BLaER1 treated with 17β-estradiol and CSF1 and Interleukin-3, amounts not matched to agents 10 nM and 100 nM (cell line): Measurements from ENCODE around the gene STOML1.

Source experiments
- H3K27ac ChIP-seq, 11 experiments: shearing (Covaris generic); formaldehyde crosslinking; 2 replicates each; pipeline ENCODE4 v1.8.1; 2022
- H3K27me3 ChIP-seq, 11 experiments: shearing (Covaris generic); formaldehyde crosslinking; 2 replicates each; pipeline ENCODE4 v1.8.1; 2022
- H3K36me3 ChIP-seq, 11 experiments: shearing (Covaris generic); formaldehyde crosslinking; 2 replicates each; pipeline ENCODE4 v1.8.1; 2022
- H3K4me1 ChIP-seq, 10 experiments: shearing (Covaris generic); formaldehyde crosslinking; 2 replicates each; pipeline ENCODE4 v1.8.1; 2022
- H3K4me2 ChIP-seq, 11 experiments: shearing (Covaris generic); formaldehyde crosslinking; 2 replicates each; pipeline ENCODE4 v1.8.1; 2022
- H3K4me3 ChIP-seq, 10 experiments: shearing (Covaris generic); formaldehyde crosslinking; 2 replicates each; pipeline ENCODE4 v1.8.1; 2022
- H3K9ac ChIP-seq, 11 experiments: shearing (Covaris generic); formaldehyde crosslinking; 2 replicates each; pipeline ENCODE4 v1.8.1; 2022
- H3K9me3 ChIP-seq, 11 experiments: shearing (Covaris generic); formaldehyde crosslinking; replicated peaks in 1 of 11; 2 replicates each; pipeline ENCODE4 v1.8.1; 2022
- H4K20me1 ChIP-seq, 11 experiments: shearing (Covaris generic); formaldehyde crosslinking; 2 replicates each; pipeline ENCODE4 v1.8.1; 2022
- Cebpa-rat ChIP-seq, 11 experiments: shearing (Covaris generic); IDR thresholded peaks; 2 replicates each; pipeline ENCODE4 v1.8.1; 2022

STOML1 gene

GRCh38 chr15:73952913-73953750 lies 39.0 kb downstream of the STOML1 start:
- Histone ChIP-seq H3K27me3 (no peaks in the 10 kb centered on the region), H3K9me3 (no peaks in the 10 kb centered on the region), H3K36me3 (no peaks in the 10 kb centered on the region), H4K20me1 (0 out of 22 replicates have a peak, but pooled peaks cover 0 to 5% (median 0%) of the 10 kb centered on the region in 11 experiments), H3K4me1 (peaks cover 51 to 72% (median 61%) of the 10 kb centered on the region in 10 experiments), H3K27ac (no peak overlapping the region; a peak in 2 of 22 replicates), H3K4me2 (peak overlapping the region; percentile 1 to 92 (median 87); a peak in 16 of 22 replicates), H3K9ac (peak overlapping the region in 2 of 11 experiments; percentile 63 to 69; a peak in 1 of 22 replicates), H3K4me3 (no peak overlapping the region)
- no peak for TF ChIP-seq Cebpa-rat (IDR thresholded peaks at IDR 0.05)

GRCh38 chr15:73952171-73952912 lies 39.8 kb downstream of the STOML1 start:
- Histone ChIP-seq H3K4me1 (peaks cover 43 to 68% (median 54%) of the 10 kb centered on the region in 10 experiments), H3K36me3 (no peaks in the 10 kb centered on the region), H4K20me1 (0 out of 22 replicates have a peak, but pooled peaks cover 0 to 5% (median 0%) of the 10 kb centered on the region in 11 experiments), H3K9ac (peak overlapping the region; percentile 49 to 84 (median 65); a peak in 21 of 22 replicates), H3K9me3 (no peaks in the 10 kb centered on the region), H3K4me2 (peak overlapping the region; percentile 78 to 92 (median 87)), H3K27me3 (no peaks in the 10 kb centered on the region), H3K4me3 (no peak overlapping the region), H3K27ac (peak overlapping the region in 10 of 11 experiments; percentile 52 to 93 (median 68); a peak in 18 of 22 replicates)
- no peak for TF ChIP-seq Cebpa-rat (IDR thresholded peaks at IDR 0.05)

DNA sequence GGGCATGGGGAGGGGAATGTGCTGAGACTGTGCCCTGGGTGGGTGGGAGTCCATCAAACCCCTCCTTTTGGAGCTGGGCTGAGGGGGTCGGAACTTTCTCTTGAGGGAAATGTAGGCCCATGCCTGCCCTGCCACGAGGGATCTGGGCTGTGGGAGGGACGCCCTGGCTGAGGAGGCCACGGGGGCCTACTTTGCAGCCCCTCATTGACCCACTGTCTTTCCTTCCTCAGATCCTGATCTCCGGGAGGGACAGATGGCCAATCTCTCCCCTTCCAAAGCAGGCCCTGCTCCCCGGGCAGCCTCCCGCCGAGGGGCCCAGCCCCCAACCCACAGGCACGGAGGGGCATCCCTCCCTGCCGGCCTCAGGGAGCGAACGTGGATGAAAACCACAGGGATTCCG lies 40.5 kb downstream of the STOML1 start:
- Histone ChIP-seq H3K4me3 (no peak overlapping the region), H3K27ac (peak overlapping the region; percentile 39 to 93 (median 67); a peak in 21 of 22 replicates), H3K4me2 (peak overlapping the region; percentile 78 to 92 (median 87)), H3K27me3 (no peaks in the 10 kb centered on the region), H4K20me1 (0 out of 22 replicates have a peak, but pooled peaks cover 0 to 5% (median 0%) of the 10 kb centered on the region in 11 experiments), H3K9ac (peak overlapping the region; percentile 49 to 84 (median 65); a peak in 21 of 22 replicates), H3K4me1 (peaks cover 40 to 68% (median 46%) of the 10 kb centered on the region in 10 experiments), H3K36me3 (no peaks in the 10 kb centered on the region), H3K9me3 (no peaks in the 10 kb centered on the region)
- no peak for TF ChIP-seq Cebpa-rat (IDR thresholded peaks at IDR 0.05)

GRCh38 chr15:73950831-73951561 lies 41.1 kb downstream of the STOML1 start:
- Histone ChIP-seq H3K4me2 (peak overlapping the region; percentile 78 to 92 (median 87)), H3K4me3 (no peak overlapping the region), H3K27ac (peak overlapping the region; percentile 39 to 93 (median 67); a peak in 19 of 22 replicates), H3K27me3 (no peaks in the 10 kb centered on the region), H4K20me1 (0 out of 22 replicates have a peak, but pooled peaks cover 0 to 5% (median 0%) of the 10 kb centered on the region in 11 experiments), H3K9ac (peak overlapping the region; percentile 49 to 84 (median 65); a peak in 19 of 22 replicates), H3K9me3 (no peaks in the 10 kb centered on the region), H3K4me1 (peaks cover 34 to 68% (median 43%) of the 10 kb centered on the region in 10 experiments), H3K36me3 (no peaks in the 10 kb centered on the region)
- TF ChIP-seq Cebpa-rat (IDR thresholded peaks at IDR 0.05) = no peak

- 0 out of 22 replicates have a peak, but pooled peaks cover 0 to 5% (median 0%) of the 10 kb centered on the region in 11 experiments for H4K20me1 ChIP-seq
- TF ChIP-seq Cebpa-rat (IDR thresholded peaks at IDR 0.05) = no peak
- H3K9me3 ChIP-seq = no peaks in the 10 kb centered on the region
- peak overlapping the region in 7 of 11 experiments; percentile 28 to 69 (median 60); a peak in 8 of 22 replicates for H3K9ac ChIP-seq
- H3K4me2 ChIP-seq = peak overlapping the region; percentile 73 to 92 (median 87)
- peak overlapping the region in 8 of 11 experiments; percentile 21 to 69 (median 43); a peak in 8 of 22 replicates for H3K27ac ChIP-seq
- peaks cover 29 to 71% (median 46%) of the 10 kb centered on the region in 10 experiments for H3K4me1 ChIP-seq
- H3K4me3 ChIP-seq = no peak overlapping the region
- H3K27me3 ChIP-seq = no peaks in the 10 kb centered on the region
- no peaks in the 10 kb centered on the region for H3K36me3 ChIP-seq
Observed at GRCh38 chr15:73950479-73950830, 41.6 kb downstream of the STOML1 start.

DNA sequence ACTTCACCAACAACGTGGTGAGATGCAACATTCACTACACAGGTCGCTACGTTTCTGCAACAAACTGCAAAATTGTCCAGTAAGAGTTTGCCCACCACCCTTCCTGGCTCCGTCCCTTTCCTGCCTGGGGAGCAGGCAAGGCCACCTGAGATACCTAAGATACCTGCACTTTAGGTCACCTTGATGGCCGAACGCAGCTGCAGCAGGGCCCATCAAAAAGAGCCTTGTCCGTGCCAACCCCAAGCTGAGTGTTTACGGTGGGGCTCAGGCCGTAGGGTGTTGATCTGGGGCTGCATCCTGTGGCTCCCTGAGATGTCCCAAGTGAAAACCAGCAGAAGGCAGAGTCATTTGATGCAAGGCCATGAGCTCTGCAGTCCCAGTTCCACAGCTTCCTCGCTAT lies 42.6 kb downstream of the STOML1 start:
- no peak overlapping the region for H3K4me3 ChIP-seq
- no peaks in the 10 kb centered on the region for H3K9me3 ChIP-seq
- peaks cover 32 to 80% (median 53%) of the 10 kb centered on the region in 10 experiments for H3K4me1 ChIP-seq
- no peaks in the 10 kb centered on the region for H3K27me3 ChIP-seq
- H3K27ac ChIP-seq = no peak overlapping the region
- TF ChIP-seq Cebpa-rat (IDR thresholded peaks at IDR 0.05) = no peak
- peaks cover 0 to 5% (median 0%) of the 10 kb centered on the region in 11 experiments; a peak in 1 of 22 replicates for H4K20me1 ChIP-seq
- H3K36me3 ChIP-seq = no peaks in the 10 kb centered on the region
- H3K4me2 ChIP-seq = no peak overlapping the region
- H3K9ac ChIP-seq = peak overlapping the region in 1 of 11 experiments; percentile 58; a peak in 1 of 22 replicates

DNA sequence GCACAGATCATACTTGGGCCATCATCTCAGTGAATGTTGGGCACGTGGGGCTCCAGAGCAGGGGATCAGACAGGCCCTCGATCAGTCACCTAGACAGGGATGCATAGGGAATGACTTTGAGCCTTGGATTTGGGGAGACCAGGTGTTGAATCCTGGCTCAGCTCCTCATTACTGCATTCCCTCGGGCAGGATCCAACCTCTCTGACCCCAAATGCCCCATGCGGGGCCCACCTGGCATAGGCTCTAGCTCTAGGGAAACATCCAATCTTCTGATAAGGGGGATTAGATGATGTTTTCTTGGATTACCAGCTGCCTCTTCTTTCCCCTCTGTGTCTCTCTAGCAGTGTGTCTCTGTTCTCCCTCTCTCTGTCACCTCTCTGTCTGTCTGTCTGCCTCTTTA lies 43.1 kb downstream of the STOML1 start:
- Histone ChIP-seq H3K4me1 (peaks cover 32 to 79% (median 57%) of the 10 kb centered on the region in 10 experiments), H3K4me2 (no peak overlapping the region), H3K9me3 (no peaks in the 10 kb centered on the region), H3K4me3 (no peak overlapping the region), H3K27ac (no peak overlapping the region), H4K20me1 (peaks cover 0 to 5% (median 0%) of the 10 kb centered on the region in 11 experiments; a peak in 1 of 22 replicates), H3K27me3 (no peaks in the 10 kb centered on the region), H3K9ac (no peak overlapping the region), H3K36me3 (no peaks in the 10 kb centered on the region)
- TF ChIP-seq Cebpa-rat (IDR thresholded peaks at IDR 0.05) = no peak

DNA sequence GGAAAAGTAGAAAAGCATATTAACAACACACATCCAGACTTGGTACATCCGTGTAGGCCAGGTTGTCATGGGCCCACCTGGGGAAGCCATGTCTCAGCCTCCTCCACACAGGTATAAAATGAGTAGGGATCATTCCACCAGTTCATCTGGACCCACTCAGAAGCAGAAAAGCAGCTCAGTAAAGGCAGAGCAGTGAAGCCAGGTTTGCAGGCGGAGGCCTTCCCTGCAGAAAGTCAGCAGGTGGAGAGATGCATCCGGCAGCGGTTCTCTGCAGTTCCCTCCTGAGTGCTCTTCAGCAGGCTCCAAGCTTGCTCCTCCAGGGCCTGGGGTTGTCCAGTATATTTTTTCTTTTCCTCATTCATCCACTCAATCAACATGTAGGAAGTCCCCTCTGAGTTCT lies 43.7 kb downstream of the STOML1 start:
- H3K27ac ChIP-seq = no peak overlapping the region
- no peaks in the 10 kb centered on the region for H3K27me3 ChIP-seq
- H3K36me3 ChIP-seq = no peaks in the 10 kb centered on the region
- no peak overlapping the region for H3K9ac ChIP-seq
- no peak overlapping the region for H3K4me3 ChIP-seq
- peaks cover 0 to 5% (median 0%) of the 10 kb centered on the region in 11 experiments; a peak in 1 of 22 replicates for H4K20me1 ChIP-seq
- no peak overlapping the region for H3K4me2 ChIP-seq
- peaks cover 30 to 75% (median 56%) of the 10 kb centered on the region in 10 experiments for H3K4me1 ChIP-seq
- TF ChIP-seq Cebpa-rat (IDR thresholded peaks at IDR 0.05) = no peak
- no peaks in the 10 kb centered on the region for H3K9me3 ChIP-seq
